H7 (cell line): ENCODE measurements around the gene TRIM67. TPM values are rescaled to one million over a fixed set of nuclear protein-coding genes. Genes with fewer than 3 reads are reported as not detected.
"Not testable (repeated sequence)": the region's sequence is repeated elsewhere in the genome, so short reads cannot be mapped to it uniquely, and the experiment has no call there.

Source experiments
- DNase-seq: peaks from one replicate; pipeline ENCODE4 v3.0.0; 2012
- H3K27me3 ChIP-seq: 2 replicates; pipeline ENCODE4 v1.6.0; 2011; ENCODE audit warnings: mild to moderate bottlenecking, low read length; ENCODE audit not compliant: control insufficient read depth, insufficient read depth
- H3K36me3 ChIP-seq: replicated peaks from 2 replicates; pipeline ENCODE4 v1.5.1; 2011; ENCODE audit warnings: low read length; ENCODE audit not compliant: control insufficient read depth, insufficient read depth
- H3K4me3 ChIP-seq: 2 replicates; pipeline ENCODE4 v1.5.1; 2011; ENCODE audit warnings: low read depth, mild to moderate bottlenecking, control low read depth, low read length, moderate library complexity; ENCODE audit not compliant: insufficient read depth
- total RNA-seq: library from RNA; depleted of rRNA; stranded (reverse); fragments of >200 nt; shearing (Covaris generic); gene quantifications from 2 replicates; pipeline ENCODE4 v1.2.3, GENCODE V29; 2014; rRNA removed

The TRIM67 gene
- total RNA-seq, result not detected in 2 replicates

- Histone ChIP-seq H3K4me3 (peak within 1 kb of the TSS; percentile 35), H3K36me3 (no peaks in the 10 kb centered on the region), H3K27me3 (peaks cover 78% of the 10 kb centered on the region)
- DNase-seq, result peak; percentile 91
Measured at GRCh38 chr1:231161667-231162296, at the start of gene TRIM67. TRIM67 (plus strand) TSS chr1:231162058; CDS start chr1:231162970, 912 bp downstream.

DNA sequence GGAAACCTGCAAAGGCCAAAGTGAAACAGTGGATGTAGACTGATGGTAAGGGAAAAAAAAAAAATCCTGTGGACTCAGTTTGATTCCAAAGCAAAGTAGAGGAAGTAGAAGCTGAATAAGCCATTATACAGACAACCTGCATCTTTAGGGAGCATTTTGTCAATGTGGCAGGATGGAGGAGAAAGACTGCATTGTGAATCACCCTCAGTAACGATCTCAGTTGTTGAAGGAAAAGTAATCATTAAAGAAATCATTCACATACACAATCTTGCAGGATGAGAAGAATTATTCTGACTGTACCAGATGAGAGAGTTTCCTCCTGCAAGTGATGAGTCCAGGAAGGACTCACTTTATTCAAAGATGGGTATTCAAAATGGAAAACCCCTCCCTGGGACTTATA lies 45.1 kb upstream of the TRIM67 start:
- Histone ChIP-seq H3K4me3 (no peak overlapping the region), H3K27me3 (no peaks in the 10 kb centered on the region; the same call in none of the 2 replicates), H3K36me3 (no peaks in the 10 kb centered on the region)
- no peak for DNase-seq

DNA sequence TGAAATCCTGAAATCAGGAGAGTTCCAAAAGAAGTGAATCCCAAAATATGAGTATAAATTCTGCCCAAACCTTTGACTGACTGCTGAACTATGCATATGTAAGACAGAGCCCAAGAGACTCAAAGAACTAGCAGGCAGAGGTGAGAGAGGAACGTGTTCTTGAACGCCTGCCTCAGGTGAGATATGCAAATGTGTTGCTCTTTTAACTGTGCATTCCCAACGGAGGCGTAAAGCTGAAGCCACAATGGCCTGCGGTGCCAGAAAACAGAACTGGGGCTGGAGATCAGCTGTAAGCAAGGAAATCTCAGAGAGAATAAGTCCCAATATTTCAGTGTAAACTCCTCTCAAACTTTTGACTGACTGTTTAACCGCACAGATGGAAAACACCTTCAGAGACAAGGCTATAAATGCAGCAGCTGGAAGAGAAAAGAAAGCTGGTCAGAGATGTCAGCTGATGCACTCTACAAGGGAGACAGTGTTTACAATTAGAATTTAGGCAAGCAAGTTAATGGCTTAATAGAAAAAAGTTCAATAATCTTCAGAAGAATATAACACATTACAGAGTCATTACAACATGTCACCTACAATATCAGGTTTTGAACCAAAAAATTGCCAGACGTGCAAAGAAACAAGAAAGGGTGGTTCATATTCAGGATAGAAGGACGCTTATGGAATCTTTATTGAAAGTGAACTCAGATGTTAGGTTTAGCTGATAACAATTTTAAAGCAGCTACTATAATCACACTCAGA lies 43.0 kb upstream of the TRIM67 start:
- Histone ChIP-seq H3K4me3 (no peak overlapping the region), H3K36me3 (no peaks in the 10 kb centered on the region), H3K27me3 (no peaks in the 10 kb centered on the region; the same call in none of the 2 replicates)
- no peak for DNase-seq

- H3K36me3 ChIP-seq, result no peaks in the 10 kb centered on the region
- no peak overlapping the region for H3K4me3 ChIP-seq
- no peaks in the 10 kb centered on the region; the same call in none of the 2 replicates for H3K27me3 ChIP-seq
- DNase-seq, result no peak
Measured at GRCh38 chr1:231121533-231121932, 40.3 kb upstream of the TRIM67 start.

GRCh38 chr1:231122143-231122542 lies 39.7 kb upstream of the TRIM67 start:
- no peaks in the 10 kb centered on the region for H3K36me3 ChIP-seq
- H3K4me3 ChIP-seq, result no peak overlapping the region
- no peaks in the 10 kb centered on the region; the same call in none of the 2 replicates for H3K27me3 ChIP-seq
- no peak for DNase-seq

- no peaks in the 10 kb centered on the region for H3K36me3 ChIP-seq
- H3K4me3 ChIP-seq, result no peak overlapping the region
- H3K27me3 ChIP-seq, result no peaks in the 10 kb centered on the region
- DNase-seq, result no peak
Measured at GRCh38 chr1:231124746-231125145, 37.1 kb upstream of the TRIM67 start.

DNA sequence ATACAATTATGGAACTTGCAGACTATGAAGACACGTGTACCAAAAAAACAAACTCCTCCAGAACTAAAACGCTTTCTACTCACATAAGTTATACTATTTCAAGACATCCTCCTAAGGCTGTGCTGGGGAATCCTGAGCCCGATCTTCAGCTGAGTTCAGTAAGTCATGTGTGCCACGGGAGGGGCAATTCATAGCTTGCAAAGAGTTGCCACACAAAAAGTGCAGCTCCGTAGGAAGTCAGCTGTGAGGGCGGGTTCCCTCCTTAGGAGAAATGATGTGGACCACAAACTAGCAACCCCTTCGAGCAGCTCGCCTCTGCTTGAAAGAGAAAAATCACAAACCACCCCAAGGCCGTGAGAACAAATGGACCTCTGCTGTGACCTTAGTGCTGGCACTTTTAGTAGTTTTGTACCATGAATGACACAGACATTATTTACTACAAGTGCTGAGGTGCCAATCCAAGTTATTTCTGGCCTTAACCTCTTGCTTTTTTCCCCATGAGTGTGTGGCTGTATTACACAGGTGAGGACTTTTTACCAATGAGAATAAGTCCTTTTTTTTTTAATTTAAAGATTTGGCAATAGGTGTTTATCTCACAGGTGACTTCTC lies 35.8 kb upstream of the TRIM67 start:
- H3K27me3 ChIP-seq, result no peaks in the 10 kb centered on the region
- no peak for DNase-seq
- H3K4me3 ChIP-seq, result no peak overlapping the region
- H3K36me3 ChIP-seq, result no peaks in the 10 kb centered on the region

GRCh38 chr1:231127106-231127505 lies 34.8 kb upstream of the TRIM67 start:
- not testable (repeated sequence) for DNase-seq

DNA sequence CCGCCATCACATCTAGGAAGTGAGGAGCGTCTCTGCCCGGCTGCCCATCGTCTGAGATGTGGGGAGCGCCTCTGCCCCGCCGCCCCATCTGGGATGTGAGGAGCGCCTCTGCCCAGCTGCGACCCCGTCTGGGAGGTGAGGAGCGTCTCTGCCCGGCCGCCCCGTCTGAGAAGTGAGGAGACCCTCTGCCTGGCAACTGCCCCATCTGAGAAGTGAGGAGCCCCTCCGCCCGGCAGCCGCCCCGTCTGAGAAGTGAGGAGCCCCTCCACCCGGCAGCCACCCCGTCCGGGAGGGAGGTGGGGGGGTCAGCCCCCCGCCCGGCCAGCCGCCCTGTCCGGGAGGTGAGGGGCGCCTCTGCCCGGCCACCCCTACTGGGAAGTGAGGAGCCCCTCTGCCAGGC lies 33.4 kb upstream of the TRIM67 start:
- H3K27me3 ChIP-seq, H3K36me3 ChIP-seq, DNase-seq, H3K4me3 ChIP-seq: not testable (repeated sequence)

More at GRCh38 chr1:231127106-231127505, 34.8 kb upstream of the TRIM67 start:
- H3K27me3 ChIP-seq, H3K4me3 ChIP-seq, H3K36me3 ChIP-seq: not testable (repeated sequence)

DNA sequence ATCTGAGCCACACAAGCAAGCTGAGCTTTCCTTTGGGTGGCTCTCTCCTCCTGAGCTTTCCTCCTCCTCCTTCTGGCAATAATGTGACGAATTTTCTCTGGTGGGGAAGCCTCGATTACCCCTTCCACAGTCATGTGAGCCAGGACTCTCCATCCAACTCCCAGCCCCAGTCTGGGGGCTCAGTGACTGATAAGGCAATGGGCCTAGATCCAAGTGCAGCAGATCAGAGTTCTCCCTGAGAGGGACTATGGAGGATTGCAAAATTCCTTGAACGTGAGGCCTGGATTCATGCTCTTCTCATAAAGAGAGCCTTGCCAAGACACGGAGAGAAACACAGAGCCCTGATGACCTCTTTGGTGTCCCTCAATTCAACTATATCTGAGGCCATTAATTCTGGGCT lies 31.3 kb upstream of the TRIM67 start:
- no peaks in the 10 kb centered on the region for H3K27me3 ChIP-seq
- H3K4me3 ChIP-seq, result no peak overlapping the region
- DNase-seq, result no peak
- no peaks in the 10 kb centered on the region for H3K36me3 ChIP-seq

DNA sequence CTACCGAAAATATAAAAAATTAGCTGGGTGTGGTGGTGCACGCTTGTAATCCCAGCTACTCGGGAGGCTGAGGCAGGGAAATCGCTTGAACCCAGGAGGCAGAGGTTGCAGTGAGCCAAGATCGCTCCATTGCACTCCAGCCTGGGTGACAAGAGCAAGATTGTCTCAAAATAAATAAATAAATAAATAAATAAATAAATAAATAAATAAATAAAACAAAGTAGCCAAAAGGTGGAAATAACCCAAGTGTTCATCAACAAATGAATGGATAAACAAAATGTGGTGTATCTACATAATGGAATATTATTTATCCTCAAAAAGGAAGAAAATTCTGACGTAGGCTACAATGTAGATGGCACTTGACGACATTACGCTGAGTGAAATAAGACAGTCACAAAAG lies 29.3 kb upstream of the TRIM67 start:
- DNase-seq, H3K4me3 ChIP-seq, H3K36me3 ChIP-seq, H3K27me3 ChIP-seq: not testable (repeated sequence)

- H3K27me3 ChIP-seq, result no peaks in the 10 kb centered on the region
- H3K36me3 ChIP-seq, result no peaks in the 10 kb centered on the region
- H3K4me3 ChIP-seq, result no peak overlapping the region
- DNase-seq, result no peak
Measured at GRCh38 chr1:231134624-231135023, 27.2 kb upstream of the TRIM67 start.

DNA sequence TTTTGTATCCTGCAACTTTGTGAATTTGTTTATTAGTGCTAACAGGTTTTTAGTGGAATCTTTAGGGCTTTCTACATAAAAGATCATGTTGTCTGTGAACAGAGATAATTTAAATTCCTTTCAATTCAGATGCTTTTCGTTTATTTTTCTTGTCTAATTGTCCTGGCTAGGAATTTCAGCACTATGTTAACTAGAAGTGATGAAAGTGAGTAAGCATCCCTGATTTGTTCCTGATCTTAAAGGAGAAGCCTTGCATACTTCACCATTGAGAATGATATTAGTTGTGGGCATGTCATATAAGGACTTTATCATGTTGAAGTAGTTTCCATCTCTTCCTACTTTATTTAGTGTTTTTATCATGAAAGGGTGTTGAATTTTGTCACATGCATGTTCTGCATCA lies 23.6 kb upstream of the TRIM67 start:
- H3K27me3 ChIP-seq, result peaks cover 2% of the 10 kb centered on the region; the same call in 1 of the 2 replicates
- no peaks in the 10 kb centered on the region for H3K36me3 ChIP-seq
- no peak for DNase-seq
- H3K4me3 ChIP-seq, result no peak overlapping the region

DNA sequence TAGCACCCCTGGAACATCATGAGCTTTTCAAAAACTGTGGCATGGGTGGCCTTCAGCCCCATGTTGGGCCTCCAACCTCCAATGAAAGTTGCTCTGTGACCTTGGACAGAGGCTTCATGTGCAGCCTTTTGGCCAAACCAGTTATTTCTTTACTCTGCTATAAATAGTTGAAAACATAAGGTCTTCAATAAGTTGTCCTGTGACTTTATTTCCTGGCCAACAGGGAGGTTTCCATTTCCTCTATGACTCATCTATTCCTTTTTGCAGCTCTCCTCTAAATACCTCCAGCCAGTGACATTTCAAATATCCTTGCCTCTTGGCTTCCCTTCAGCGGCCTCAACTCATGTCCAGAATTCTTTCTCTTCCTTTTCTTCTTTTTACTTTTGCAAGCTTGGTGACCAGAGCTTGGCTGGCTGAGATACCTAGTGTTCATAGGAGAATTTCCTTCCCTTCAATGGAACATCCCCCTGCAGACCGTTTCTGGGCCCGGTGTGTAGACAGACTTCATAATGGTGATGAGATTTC lies 22.7 kb upstream of the TRIM67 start:
- DNase-seq, result no peak
- Histone ChIP-seq H3K4me3 (no peak overlapping the region), H3K36me3 (no peaks in the 10 kb centered on the region), H3K27me3 (peaks cover 2% of the 10 kb centered on the region; the same call in 1 of the 2 replicates)
